ENCODE data around the gene SLC25A45. TPM values are rescaled to one million over a fixed set of nuclear protein-coding genes. Genes with fewer than 3 reads are reported as not detected.
A peak's percentile ranks its signal among the peaks of the same experiment; 100 is the strongest.

The SLC25A45 gene
- total and polyA plus RNA-seq, 9 donors: 2.7 to 8.7 (median 3.4) TPM

DNA sequence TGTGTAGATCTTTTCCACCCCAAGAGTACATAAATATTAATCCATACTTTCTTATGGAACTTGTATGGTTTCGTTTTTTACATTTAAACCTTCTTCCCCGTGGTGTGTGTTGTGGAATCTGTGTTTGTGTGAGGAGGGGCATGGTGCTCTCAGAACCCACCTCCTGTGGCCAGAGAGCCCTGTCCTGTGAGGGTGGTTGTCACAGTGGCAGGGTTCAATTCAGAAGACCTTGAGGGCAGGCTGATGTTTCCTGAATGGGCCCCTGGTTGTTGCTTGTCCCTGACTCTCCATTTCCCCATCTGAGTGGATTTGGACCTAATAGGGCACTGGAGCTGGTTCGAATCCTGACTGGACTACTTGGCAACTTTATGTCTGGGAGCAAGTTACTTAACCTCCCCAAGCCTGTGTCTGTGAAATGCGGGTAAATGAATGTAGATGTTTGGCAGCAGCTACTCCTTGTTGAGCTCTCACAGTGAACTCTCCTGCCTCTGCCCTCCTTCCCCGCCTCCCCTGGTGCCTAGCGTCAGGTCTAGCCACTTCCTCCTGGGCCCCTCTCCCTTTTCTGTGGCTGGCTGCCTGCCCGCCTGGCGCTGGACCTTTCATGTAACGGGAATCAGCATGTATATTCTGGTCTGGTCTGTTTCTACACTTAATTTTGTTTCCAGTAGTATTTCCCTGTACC lies 47.4 kb upstream of the SLC25A45 start:
- peak overlapping the region; percentile 29 to 50 for H3K27ac ChIP-seq
- WGBS, 3 donors: 8 to 11% (median 11%) methylated on average over 9 of the region's 9 CpGs
- H3K9me3 ChIP-seq: no peaks in the 10 kb centered on the region
- TF ChIP-seq, protein P1, sequence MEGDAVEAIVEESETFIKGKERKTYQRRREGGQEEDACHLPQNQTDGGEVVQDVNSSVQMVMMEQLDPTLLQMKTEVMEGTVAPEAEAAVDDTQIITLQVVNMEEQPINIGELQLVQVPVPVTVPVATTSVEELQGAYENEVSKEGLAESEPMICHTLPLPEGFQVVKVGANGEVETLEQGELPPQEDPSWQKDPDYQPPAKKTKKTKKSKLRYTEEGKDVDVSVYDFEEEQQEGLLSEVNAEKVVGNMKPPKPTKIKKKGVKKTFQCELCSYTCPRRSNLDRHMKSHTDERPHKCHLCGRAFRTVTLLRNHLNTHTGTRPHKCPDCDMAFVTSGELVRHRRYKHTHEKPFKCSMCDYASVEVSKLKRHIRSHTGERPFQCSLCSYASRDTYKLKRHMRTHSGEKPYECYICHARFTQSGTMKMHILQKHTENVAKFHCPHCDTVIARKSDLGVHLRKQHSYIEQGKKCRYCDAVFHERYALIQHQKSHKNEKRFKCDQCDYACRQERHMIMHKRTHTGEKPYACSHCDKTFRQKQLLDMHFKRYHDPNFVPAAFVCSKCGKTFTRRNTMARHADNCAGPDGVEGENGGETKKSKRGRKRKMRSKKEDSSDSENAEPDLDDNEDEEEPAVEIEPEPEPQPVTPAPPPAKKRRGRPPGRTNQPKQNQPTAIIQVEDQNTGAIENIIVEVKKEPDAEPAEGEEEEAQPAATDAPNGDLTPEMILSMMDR (IDR thresholded peaks at IDR 0.05): no peak
- TF ChIP-seq POLR2A (IDR thresholded peaks at IDR 0.05): peak; percentile 45
- no peak for TF ChIP-seq EP300 (IDR thresholded peaks at IDR 0.05)
- H3K4me1 ChIP-seq (ENCODE audit: insufficient read depth): peaks cover 6% of the 10 kb centered on the region
- H3K4me3 ChIP-seq: peak overlapping the region; percentile 12
- H3K36me3 ChIP-seq: no peaks in the 10 kb centered on the region
- peak; percentile 67 to 82 (median 76) for DNase-seq
- H3K27me3 ChIP-seq: no peaks in the 10 kb centered on the region
- intact Hi-C loops (cut with DNase I): no loop called here

DNA sequence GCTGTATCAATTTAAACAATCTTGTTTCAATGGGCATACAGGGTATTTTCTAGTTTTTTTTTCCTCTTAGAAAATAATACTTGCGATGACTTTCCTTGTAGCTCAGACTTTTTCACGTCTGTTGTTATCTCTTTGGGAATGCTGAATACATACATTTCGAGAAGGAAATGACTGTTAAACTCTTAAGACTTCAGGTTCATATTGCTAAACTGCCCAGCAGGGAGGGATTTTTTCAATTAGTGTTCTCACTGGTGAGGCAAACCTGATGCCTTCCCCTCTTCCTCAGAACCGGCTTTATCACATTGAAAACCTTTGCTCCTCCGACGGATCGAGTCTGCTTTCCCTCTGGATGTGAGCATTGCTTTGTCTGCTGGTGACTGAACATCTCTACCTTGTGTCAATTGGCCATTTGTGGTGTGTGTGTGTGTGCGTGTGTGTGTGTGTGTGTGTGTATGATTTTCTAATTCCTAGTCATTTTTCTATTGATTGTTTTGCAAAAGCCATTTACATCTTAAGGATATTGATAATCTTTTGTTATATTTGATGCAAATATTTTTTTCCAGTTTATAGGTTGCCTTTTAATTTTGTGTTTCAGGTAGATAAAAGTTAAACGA lies 46.7 kb upstream of the SLC25A45 start:
- DNase-seq: peak in 3 of 5 donors; percentile 40 to 42 (median 42)
- 6 to 9% (median 7%) methylated on average over 9 of the region's 9 CpGs for WGBS, 3 donors
- Histone ChIP-seq H3K4me1 (ENCODE audit: insufficient read depth) (peaks cover 6% of the 10 kb centered on the region), H3K36me3 (no peaks in the 10 kb centered on the region), H3K27ac (peak overlapping the region in 1 of 2 donors; percentile 50), H3K9me3 (no peaks in the 10 kb centered on the region), H3K4me3 (no peak overlapping the region), H3K27me3 (no peaks in the 10 kb centered on the region)
- TF ChIP-seq POLR2A (IDR thresholded peaks at IDR 0.05): peak; percentile 29
- no peak for TF ChIP-seq EP300 (IDR thresholded peaks at IDR 0.05)
- TF ChIP-seq, protein P1 (IDR thresholded peaks at IDR 0.05): no peak
- intact Hi-C loops (cut with DNase I): no loop called here

DNA sequence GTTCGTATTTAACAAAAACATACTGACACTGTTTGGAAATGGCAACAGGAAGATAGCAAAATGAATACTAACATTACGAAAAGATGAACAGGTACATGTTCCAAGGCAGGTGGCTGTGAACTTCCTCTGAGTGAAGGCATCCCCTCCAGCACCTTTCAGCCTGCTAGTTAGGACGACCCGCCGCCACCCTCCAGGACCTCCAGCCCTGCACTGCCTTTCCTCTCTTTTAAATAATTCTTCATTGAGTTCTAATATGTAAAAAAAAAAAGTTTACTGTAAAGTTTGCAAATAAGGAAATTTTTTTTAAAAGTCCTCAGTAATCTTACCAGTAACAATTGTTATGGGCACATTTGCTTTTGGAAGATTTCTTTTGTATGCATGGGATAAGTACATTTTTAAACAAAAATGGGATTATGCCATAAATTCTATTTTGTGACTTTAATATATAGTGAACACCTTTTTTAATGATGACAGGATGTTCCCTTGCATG lies 46.2 kb upstream of the SLC25A45 start:
- H3K9me3 ChIP-seq: no peaks in the 10 kb centered on the region
- TF ChIP-seq EP300 (IDR thresholded peaks at IDR 0.05) (no peak), POLR2A (IDR thresholded peaks at IDR 0.05) (no peak)
- peak in 3 of 5 donors; percentile 47 to 58 (median 54) for DNase-seq
- 27 to 29% (median 29%) methylated on average over 5 of the region's 5 CpGs for WGBS, 3 donors
- peak overlapping the region in 1 of 2 donors; percentile 32 for H3K27ac ChIP-seq
- H3K4me3 ChIP-seq: peak overlapping the region; percentile 86
- no peaks in the 10 kb centered on the region for H3K36me3 ChIP-seq
- intact Hi-C loops (cut with DNase I): no loop called here
- peaks cover 6% of the 10 kb centered on the region for H3K4me1 ChIP-seq (ENCODE audit: insufficient read depth)
- no peaks in the 10 kb centered on the region for H3K27me3 ChIP-seq

DNA sequence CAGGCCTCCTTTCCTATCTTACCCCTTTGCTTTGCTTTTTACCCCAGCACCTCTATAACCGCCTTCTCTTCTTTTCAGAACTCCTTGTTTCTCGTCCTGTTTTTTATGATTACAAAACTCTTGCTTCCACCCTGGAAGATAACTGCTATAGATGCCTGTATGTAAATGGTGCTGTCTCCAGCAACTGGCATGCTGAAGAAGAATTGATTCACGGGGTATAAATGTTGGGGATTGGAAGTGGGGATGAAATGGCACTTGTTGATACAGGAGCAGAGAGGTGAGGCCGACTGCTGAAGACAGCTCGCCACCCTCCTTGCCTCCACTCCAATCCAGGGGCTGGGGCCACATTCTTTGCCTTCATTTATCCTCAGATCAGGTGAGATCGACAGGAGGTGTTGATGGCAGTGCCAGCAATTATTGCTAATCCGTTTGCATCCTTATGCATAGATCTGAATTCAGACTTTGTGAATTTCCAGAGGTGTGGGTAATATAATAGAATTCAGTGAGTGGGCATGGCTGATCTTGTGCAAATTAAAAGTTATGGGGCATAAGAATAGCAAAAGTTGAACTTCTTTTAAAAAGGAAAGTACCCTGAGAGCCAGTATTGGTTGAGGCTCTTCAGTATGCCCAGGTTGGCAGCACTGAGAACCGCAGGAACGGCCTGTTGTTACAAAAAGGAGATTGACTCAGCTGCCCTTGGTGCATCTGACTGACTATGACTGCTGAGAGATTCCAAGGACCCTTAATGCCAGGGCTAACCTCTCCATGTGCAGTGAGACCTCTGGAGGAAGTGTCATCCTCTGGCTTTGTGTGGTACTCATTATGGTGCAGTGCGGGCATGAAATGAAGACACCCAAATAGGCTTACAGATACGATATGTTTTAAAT lies 45.5 kb upstream of the SLC25A45 start:
- TF ChIP-seq EP300 (IDR thresholded peaks at IDR 0.05) (no peak), POLR2A (IDR thresholded peaks at IDR 0.05) (peak; percentile 12)
- Histone ChIP-seq H3K9me3 (no peaks in the 10 kb centered on the region), H3K4me3 (peak overlapping the region; percentile 86), H3K27me3 (no peaks in the 10 kb centered on the region), H3K4me1 (ENCODE audit: insufficient read depth) (peaks cover 6% of the 10 kb centered on the region), H3K27ac (peak overlapping the region; percentile 35 to 97), H3K36me3 (no peaks in the 10 kb centered on the region)
- WGBS, 3 donors: 21 to 25% (median 25%) methylated on average over 11 of the region's 11 CpGs
- intact Hi-C loops (cut with DNase I): no loop called here
- peak in 4 of 5 donors; percentile 40 to 54 (median 46) for DNase-seq
